ENCODE data around the gene GFM2.
A peak's percentile ranks its signal among the peaks of the same experiment; 100 is the strongest.
"Not testable (repeated sequence)": the region's sequence is repeated elsewhere in the genome, so short reads cannot be mapped to it uniquely, and the experiment has no call there.

Gene GFM2, protein sequence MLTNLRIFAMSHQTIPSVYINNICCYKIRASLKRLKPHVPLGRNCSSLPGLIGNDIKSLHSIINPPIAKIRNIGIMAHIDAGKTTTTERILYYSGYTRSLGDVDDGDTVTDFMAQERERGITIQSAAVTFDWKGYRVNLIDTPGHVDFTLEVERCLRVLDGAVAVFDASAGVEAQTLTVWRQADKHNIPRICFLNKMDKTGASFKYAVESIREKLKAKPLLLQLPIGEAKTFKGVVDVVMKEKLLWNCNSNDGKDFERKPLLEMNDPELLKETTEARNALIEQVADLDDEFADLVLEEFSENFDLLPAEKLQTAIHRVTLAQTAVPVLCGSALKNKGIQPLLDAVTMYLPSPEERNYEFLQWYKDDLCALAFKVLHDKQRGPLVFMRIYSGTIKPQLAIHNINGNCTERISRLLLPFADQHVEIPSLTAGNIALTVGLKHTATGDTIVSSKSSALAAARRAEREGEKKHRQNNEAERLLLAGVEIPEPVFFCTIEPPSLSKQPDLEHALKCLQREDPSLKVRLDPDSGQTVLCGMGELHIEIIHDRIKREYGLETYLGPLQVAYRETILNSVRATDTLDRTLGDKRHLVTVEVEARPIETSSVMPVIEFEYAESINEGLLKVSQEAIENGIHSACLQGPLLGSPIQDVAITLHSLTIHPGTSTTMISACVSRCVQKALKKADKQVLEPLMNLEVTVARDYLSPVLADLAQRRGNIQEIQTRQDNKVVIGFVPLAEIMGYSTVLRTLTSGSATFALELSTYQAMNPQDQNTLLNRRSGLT

DNA sequence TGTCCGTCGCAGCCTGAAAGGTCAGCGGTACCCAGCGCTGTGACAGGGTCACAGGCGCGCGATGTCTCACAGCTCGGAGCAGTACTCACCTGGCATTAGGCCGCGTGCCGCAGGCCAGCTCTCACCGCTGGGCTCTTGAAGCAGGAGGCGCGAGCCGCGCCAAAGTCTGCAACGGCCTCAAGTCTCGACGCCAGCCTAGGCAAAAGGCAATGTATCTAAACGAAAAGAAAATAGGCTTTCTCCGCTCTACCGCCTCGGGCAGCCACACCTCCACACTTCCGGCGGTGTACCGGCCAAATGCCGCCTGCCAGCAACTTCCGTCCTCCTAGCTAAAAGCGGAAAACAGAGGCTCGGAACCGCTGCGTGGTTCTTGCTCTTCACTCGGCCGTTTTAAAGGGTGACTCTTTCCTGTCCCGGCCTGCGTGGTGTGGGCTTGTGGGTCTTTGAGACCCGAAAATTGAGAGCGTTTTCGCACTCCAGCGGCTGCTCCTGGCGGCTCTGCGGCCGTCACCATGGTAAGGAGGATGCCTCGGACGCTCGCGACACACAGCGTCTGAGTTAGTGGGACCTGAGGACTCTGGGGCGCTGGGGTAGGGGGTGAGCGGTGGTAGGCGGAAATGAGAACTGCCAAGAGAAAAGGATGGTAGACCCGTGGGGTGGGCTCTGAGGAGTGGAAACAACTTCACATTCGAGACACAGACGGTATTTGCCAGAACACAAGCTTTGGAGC lies at the start of gene GFM2, which contains the start of gene NSA2:
Gene GFM2, minus strand, starts transcription at position 269 of the 730 bp plus-strand sequence. CDS start 3,375 bp downstream, outside the sequence.
Gene NSA2, plus strand, starts transcription at position 401 of the 730 bp plus-strand sequence. Its CDS starts 112 bp downstream, at position 513.
- DNase-seq: peak; percentile 93 to 94

GRCh38 chr5:74810915-74811314 lies 44.0 kb upstream of the GFM2 start:
- no peak for DNase-seq

GRCh38 chr5:74801941-74802340 lies 35.0 kb upstream of the GFM2 start:
- DNase-seq: no peak

- no peak for DNase-seq
These were observed 34.3 kb upstream of the GFM2 start for GRCh38 chr5:74801197-74801596.

- no peak for DNase-seq
These were observed 32.3 kb upstream of the GFM2 start for GRCh38 chr5:74798977-74799911.

DNA sequence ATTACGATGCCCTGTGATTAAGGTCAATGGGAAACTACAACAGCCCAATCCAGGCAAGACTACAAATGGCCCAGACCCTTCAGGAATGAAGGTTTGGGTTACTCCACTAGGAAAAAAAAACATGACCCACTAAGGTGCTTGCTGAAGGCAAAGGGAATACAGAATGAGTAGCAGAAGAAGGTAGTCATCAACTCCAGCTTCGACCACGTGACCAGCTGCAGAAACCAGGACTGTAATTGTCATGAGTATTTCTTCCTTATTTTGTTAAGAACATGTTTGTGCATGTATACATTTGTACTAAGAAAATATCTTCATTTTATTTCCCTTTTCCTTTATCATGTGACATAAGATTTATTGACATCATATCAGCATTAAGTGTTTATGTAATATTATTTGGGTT lies 24.8 kb upstream of the GFM2 start:
- not testable (repeated sequence) for DNase-seq

- no peak for DNase-seq
These were observed 20.5 kb upstream of the GFM2 start for GRCh38 chr5:74787424-74787823.

GRCh38 chr5:74786851-74787250 lies 19.9 kb upstream of the GFM2 start:
- no peak for DNase-seq

DNA sequence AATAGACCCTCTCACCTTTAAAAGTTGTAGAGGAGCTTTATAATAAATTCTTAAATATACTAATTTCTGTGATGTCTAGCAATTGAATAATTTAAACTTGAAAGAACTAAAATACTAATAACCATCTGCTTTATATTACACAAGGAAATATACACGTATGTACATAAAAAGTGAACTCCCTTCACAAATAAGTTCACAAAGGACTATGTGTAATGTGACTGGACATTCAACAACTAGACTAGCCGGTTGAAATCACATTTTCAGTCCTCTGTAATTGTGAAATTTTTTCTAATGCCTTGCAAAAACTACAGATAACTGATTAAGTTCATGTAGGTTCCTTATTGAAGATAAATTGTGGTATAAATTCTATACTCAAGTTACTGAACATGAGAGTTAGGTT lies 11.7 kb upstream of the GFM2 start:
- DNase-seq: no peak

GRCh38 chr5:74772359-74772758 lies 5.4 kb upstream of the GFM2 start:
- no peak for DNase-seq

GRCh38 chr5:74767579-74767913 lies 629 bp upstream of the GFM2 start:
- DNase-seq: peak in 1 of 2 donors; percentile 10

DNA sequence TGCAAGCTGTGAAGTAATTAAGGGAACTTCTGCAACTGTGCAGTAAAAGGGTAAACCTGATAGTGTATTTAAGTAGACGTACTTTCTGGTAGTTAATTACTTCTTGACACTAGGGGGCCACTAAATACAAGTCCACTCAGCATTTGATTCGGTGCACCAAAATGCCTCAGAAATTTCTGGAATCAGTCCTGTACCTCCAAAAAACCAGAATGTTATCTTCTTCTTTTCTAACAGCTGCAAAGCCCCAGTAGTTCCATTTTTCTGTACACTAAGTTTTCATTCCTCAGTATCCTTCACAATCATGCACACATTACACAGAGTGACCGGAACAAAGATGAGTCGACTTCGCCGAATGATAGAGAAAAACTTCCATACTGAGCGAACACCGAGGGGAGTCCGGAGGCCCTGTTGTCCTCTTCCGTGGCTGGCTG lies 484 bp downstream of the GFM2 start:
- DNase-seq: peak in 1 of 2 donors; percentile 27

GRCh38 chr5:74765929-74766328 lies 988 bp downstream of the GFM2 start:
- DNase-seq: no peak

DNA sequence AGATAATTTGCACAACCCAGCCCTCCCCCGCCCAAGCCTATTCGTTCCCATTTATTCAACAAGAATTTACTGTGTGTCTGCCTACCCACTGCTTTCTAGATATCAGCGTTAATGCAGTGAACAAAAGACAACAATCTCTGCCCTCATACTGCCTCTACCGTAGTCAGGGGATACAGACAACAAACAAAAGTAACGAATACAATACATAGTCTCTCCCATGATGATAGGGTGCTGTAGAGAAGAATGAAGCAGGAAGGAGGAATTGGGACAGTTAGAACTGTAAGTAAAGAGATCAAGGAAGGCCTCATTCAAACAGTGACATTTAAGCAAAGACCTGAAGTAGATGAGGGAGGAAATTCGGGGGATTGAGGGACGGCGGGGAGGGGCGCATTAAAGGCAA lies 1.7 kb downstream of the GFM2 start:
- no peak for DNase-seq

DNA sequence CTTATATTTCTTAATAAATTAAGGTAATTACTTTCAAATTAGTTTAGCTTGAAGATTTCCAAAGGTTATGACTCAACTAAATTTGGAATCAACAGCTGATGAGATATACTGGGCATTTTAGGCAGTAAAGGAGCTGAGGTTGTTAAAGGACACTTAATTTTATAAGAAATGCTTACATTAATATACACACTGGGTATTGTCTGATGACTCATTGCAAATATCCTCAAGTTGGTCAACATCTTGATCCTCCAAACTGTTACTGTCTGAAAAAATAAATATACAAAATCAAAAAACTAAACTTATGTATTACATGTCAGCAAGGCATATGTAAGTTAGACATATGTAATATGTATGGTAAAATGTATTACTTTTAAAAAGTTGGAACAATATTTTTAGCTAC lies 3.4 kb downstream of the GFM2 start:
- no peak for DNase-seq

GRCh38 chr5:74762599-74762998 lies 4.3 kb downstream of the GFM2 start:
- peak in 1 of 2 donors; percentile 32 for DNase-seq

- no peak for DNase-seq
These were observed 5.7 kb downstream of the GFM2 start for GRCh38 chr5:74761241-74761640.

DNA sequence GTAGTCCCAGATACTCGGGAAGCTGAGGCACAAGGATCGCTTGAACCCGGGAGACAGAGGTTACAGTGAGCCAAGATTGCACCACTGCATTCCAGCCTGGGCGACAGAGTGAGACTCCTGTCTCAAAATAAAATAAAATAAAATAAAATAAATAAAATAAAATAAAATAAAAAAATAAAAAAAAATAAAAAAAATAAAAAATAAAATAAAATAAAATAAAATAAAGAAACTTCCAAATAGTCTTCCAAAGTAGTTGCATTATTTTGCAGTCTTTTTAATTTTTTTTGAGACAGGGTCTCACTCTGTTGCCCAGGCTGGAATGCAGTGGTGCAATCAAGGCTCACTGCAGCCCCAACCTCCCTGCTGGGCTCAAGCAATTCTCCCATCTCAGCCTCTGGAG lies 18.2 kb downstream of the GFM2 start:
- not testable (repeated sequence) for DNase-seq

- no peak for DNase-seq
These were observed 28.5 kb downstream of the GFM2 start for GRCh38 chr5:74738406-74738805.

DNA sequence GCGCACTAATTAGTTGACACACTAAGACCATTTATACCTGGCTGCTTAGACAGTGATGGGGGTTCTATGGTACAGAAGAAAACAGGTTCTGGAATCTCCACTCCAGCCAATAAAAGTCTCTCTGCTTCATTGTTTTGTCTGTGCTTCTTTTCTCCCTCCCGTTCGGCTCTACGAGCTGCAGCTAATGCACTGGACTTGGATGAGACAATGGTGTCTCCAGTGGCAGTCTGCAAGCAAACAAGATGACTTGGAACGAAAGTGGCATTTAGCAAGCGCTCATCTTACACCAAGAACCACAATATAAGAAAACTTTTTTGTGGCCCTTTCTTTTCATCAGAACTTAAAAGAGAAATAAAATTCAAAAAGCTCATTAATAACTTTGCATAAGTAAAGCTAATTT lies 30.2 kb downstream of the GFM2 start:
- no peak for DNase-seq

DNA sequence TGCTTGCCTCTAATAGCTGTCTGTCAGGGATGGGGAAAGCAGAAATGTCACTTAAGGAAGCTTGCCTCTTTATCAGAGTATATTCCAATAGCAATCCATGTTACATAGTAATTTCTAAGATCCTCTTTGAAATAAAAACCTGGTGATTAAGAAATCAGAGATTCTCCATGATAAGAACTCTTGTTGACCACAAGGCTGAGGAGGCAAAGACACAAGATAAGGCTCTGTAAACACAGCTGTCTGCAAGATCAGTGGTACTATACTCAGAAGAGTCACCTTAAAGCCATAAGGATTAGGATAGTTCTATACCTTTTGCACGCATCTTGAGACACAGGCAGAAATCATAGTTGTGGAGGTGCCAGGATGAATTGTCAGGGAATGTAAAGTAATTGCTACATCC lies 41.6 kb downstream of the GFM2 start:
- no peak for DNase-seq

- no peak for DNase-seq
These were observed 44.6 kb downstream of the GFM2 start for GRCh38 chr5:74722271-74722670.

Measured in stimulated activated CD4-positive, alpha-beta T cell treated with anti-CD3 and anti-CD28 coated beads, Interleukin-2, amount 100 ng/mL, for 24 hours (primary cell).